Activated T-cell treated with anti-CD3 and anti-CD28 coated beads for 4 hours (primary cell): ENCODE results near the gene BCR.
"Not testable (repeated sequence)": the region's sequence is repeated elsewhere in the genome, so short reads cannot be mapped to it uniquely, and the experiment has no call there.

Experiments used
- DNase-seq: peaks from one replicate; pipeline ENCODE4 v3.0.0-alpha.2; 2020

Gene BCR

DNA sequence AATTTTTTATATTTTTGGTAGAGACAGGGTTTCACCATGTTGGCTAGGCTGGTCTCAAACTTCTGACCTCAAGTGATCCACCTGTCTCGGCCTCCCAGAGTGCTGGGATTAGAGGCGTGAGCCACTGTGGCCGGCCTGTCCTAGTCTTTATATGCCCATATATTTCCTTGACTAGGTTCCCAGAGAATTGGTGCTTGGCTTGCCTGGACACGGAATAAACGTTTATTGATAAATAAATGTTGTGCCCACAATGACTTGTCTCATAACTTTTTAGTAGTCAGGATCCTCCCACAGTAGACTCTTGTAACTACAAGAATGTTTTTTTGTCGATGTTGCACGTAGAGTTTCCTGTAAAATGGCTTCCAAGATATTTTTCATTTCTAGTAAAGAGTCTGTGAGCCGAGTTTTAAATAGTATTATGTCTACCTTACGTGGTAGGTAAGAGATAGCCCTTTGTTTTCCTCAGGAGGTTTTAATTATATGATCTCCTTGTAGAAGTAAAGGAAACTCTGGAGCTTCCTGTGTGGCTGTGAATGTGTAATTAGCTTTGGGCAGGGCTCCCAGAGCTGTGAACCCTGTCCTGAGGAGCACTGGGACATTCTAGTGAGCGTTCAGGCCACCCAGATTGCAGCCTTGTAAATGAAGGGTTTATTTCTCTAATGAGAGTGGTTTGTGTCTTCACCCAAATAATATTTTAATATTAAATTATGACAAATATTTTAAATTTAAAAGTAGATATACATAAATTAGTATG lies 161.8 kb downstream of the BCR start:
- not testable (repeated sequence) for DNase-seq

DNA sequence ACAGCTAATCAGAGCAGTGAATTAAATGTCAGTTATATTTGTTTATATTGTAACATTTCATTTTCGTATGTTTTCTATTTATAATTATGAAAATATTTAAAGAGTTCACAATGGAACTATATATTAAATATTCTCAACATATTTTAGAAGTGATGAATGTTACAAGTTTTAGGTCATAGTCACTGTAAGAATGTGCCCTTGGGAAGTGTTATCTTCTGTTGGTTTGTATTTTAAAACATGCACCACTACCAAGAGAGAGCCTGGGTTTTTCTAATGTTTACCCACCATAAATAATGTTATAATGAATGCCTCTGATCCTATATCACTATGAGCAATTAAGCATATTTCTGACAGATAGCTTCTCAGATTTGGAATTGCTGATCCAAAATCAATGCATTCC lies 171.0 kb downstream of the BCR start:
- DNase-seq, result no peak

DNA sequence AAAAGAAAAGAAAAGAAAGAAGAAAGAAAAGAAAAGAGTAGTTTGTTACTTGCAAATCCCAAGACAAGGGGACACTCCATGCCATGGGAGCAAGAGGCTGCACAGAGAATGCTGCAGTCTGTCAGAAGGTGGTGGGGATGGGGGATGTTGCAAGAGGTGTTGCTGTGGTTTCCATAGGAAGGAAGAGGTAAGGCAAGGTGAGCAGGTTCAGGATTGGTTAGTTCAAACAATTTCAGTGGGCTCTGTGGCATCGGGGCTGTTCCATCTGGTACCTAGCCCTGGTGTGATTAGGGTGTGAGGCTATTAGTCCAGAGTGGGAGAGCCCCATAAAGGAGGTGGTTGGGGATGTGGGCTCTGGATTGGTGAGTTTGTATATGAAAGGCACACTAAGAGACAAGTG lies 172.7 kb downstream of the BCR start:
- no peak for DNase-seq

DNA sequence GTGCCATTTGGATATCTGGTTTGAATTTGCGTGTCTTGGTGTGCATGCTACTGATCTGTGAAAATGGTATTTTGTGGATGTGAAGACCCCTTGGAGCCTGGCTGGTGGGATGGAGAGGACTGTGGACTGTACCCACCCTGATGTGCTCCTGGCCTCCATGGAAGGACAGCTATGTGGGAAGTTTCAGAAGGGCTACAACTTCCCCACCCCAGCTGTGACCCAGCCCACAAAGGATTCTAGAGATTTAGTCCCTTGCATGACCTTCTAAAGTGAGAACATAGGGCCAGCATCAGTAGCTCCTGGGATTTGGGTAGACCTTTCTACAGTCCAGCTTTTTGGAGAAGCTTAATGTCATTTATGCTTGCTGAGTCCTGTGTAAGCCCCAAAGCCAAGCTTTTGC lies 173.4 kb downstream of the BCR start:
- no peak for DNase-seq

DNA sequence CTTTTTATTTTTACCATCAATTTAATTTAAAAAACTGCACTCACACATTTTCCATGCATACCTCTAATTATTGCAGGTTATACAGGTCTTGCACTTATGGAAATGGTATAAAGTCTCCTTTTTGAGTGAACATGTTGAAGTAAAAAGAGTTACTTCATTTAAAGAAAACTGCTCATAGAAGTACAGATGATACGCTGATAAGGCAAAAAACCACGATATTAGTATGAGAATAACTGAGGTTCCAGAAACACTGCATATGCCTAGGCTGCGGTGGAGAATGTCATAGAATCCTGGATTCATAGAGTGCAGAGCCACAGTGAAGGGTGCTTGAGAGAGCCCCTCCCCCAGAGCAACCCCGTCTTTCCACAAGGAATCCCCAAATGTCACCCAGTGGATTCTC lies 175.8 kb downstream of the BCR start:
- no peak for DNase-seq

DNA sequence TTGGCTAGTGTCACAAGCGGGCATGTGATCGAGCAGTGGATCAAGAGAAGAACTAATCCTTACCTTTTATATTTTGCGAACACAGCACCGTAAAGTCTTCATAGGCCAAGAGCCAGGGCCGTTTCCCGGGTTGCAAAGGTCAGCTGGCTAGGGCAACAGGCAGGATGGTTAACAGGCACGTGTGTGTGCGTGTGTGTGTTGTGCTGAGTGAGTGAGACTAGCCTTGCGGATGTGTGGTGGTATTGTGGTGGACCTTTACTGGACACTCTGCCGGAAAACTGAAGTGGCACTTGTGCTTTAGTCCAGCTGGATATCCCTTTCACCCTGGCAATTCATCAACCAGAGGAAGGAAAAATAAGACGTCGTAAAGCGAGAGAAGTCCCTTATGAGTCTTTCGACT lies 176.7 kb downstream of the BCR start:
- no peak for DNase-seq

DNA sequence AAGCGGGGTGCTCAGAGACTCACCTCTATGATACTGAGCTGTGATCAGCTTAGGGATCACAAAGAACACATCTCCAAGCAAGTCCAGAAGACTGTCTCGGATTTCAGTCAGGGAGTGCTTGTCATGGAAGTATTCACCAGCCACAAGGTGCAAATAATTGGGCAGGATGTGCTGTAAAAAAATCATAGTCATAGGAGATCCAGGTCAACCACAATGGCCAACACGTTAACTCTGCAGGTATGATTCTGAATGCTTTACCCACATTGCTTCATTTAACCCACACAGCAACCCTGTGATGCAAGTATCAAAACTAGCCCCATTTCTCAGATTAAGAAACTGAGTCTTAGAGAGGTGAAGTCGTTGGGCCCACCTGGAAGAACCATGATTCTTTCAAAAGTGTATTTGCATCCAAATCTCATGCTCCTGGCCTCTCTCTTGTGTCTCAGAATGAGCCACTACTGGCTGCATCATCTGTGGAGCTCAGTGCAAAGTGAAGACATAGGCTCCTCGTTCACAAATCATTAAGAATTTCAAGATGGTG lies 179.3 kb downstream of the BCR start:
- no peak for DNase-seq

DNA sequence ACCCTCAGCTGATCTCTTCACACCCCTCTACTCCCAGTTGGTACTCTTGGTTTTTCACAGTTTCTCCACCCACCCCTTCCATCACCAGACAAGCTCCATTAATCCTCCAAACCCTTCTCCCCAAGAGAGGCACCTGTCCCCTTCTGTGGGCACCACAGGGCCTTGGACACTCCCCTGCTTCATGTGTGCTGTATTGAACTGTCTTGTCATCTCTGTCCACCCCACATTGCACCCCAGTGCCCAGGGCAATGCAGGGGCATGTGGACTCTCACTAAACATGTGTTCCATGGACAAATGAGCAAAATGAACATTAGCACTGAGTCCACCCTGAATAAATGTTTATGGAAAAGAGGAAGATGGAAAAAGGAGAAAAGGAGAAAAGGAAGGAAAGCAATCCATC lies 181.4 kb downstream of the BCR start:
- DNase-seq, result no peak

DNA sequence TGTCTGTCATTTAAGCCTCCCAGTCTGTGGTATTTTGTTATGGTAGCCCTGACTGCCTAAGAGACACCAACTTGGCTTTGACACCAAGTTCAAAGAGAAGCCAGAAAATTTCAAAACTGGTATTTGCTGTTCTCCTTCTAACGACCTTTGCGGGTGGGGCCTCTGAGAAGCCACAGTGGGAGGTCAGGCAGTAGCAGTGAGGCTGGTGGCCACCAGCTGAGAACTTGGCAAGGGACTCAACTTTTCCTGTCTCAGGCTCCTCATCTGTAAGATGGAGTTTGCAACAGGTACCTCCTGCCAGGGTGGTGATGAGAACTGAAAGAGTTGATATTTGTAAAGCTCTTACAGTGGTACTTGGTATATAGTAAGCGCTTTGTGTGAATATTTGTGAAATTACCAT lies 183.4 kb downstream of the BCR start:
- no peak for DNase-seq

DNA sequence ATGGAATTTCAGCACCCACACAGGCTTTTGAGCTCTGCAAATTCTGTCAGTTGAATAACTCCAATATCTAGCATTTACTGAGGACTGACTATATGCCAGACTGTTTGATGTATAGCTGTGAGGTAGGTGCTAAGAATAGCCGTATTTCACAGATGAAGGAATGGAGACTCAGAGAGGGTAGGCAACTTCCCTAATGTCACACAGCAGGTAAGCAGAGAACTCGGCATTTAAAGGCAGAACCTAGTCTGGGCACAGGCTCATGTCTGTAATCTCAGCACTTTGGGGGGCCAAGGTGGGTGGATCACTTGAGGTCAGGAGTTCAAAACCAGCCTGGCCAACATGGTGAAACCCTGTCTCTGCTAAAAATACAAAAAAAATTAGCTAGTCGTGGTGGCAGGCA lies 184.1 kb downstream of the BCR start:
- no peak for DNase-seq

DNA sequence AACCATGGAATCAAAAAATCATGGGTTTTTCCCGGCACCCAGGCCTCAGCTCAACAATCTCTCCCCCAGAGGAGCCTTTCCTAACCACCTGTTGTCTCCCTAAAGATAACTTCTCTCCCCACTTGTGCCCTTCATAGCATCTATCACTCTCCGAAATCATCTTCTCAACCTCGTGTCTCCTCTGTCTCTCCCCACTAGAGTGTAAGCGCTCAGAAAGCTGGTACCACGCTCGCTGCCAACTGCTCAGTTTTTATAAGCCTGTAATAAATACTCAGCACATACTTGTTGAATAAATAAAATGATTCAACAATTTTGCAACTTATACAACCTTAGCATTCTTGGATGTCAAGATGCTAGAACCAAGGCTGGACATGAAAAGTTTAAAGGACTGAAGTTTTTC lies 185.2 kb downstream of the BCR start:
- DNase-seq, result no peak

DNA sequence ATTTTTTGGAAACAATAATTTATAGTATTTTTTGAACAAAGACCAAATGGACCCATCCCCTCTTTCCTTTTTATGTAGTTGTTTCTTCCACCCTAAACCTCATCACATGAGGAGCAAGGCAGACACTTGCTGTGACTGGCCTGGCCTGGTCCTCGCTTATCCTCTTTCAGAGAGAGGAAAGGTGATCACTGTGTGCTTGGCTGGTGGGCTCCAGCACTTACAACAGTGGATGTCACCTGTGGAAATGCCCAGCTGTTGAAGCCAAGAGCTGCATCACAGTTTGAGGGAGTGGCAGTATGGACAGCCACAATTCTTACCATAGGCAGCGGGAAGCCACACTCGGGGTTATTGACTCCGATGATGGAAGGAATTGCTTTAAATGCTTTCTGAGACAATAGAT lies 185.7 kb downstream of the BCR start:
- no peak for DNase-seq

DNA sequence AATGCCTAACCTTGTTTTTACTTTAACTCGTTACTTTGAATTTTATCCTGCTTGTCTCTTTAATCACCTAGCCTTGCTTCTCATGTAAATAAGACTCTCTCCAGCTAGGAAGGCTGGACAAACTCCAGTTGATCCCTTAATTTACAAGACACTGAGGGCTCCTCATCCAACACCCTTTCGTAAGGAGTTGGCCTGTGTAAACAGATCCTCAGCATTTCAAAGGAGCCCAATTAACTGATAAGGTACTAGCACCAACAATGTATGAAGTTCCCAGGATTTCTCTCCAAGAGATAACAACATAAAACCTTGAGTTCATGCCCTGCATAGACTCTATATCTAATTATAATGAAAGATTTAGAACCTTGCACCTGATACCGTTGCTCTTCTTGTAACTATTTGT lies 186.9 kb downstream of the BCR start:
- not testable (repeated sequence) for DNase-seq
